ENCODE data around the gene PLOD1.
"Not testable (repeated sequence)": the region's sequence is repeated elsewhere in the genome, so short reads cannot be mapped to it uniquely, and the experiment has no call there.

Gene PLOD1

GRCh38 chr1:11923069-11923826 is 11.3 kb upstream of the PLOD1 start:
- no peak for DNase-seq (ENCODE audit: low read depth)
- no peak for TF ChIP-seq CTCF (IDR thresholded peaks at IDR 0.05; ENCODE audit: control insufficient read depth, extremely low read depth, insufficient read depth)
- peak overlapping the region; percentile 70; the same call in 1 of the 2 replicates for H3K4me3 ChIP-seq (ENCODE audit: low read depth, low read length)

GRCh38 chr1:11923827-11924113 is 10.7 kb upstream of the PLOD1 start:
- DNase-seq (ENCODE audit: low read depth) = no peak
- H3K4me3 ChIP-seq (ENCODE audit: low read depth, low read length) = peak overlapping the region; percentile 70
- no peak for TF ChIP-seq CTCF (IDR thresholded peaks at IDR 0.05; ENCODE audit: control insufficient read depth, extremely low read depth, insufficient read depth)

- no peak for DNase-seq (ENCODE audit: low read depth)
- TF ChIP-seq CTCF (IDR thresholded peaks at IDR 0.05; ENCODE audit: control insufficient read depth, extremely low read depth, insufficient read depth) = no peak
- peak overlapping the region; percentile 70 for H3K4me3 ChIP-seq (ENCODE audit: low read depth, low read length)
These were observed 10.0 kb upstream of the PLOD1 start for GRCh38 chr1:11924334-11925195.

- H3K4me3 ChIP-seq (ENCODE audit: low read depth, low read length) = peak overlapping the region; percentile 70
- DNase-seq (ENCODE audit: low read depth) = not testable (repeated sequence)
These were observed 9.2 kb upstream of the PLOD1 start for GRCh38 chr1:11925196-11925937.

DNA sequence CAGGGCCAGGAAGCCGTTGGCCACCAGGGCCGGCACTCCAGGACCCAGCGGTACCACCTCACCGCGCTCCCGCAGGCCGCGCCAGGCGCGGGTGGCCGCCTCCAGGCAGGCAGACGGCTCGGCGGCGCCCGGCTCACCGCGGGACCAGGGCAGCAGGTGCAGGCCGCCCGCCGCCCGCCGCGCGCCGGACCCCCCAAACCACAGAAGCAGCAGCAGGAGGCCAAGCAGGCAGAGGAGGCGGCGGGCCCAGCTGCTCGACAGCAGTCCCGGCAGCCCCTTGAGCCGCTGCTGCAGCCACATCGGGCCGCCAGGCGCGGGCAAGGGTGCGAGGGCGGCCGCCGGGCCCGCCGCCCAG is 8.6 kb upstream of the PLOD1 start:
- H3K4me3 ChIP-seq (ENCODE audit: low read depth, low read length) = peak overlapping the region; percentile 70
- no peak for DNase-seq (ENCODE audit: low read depth)
- no peak for TF ChIP-seq CTCF (IDR thresholded peaks at IDR 0.05; ENCODE audit: control insufficient read depth, extremely low read depth, insufficient read depth)

DNA sequence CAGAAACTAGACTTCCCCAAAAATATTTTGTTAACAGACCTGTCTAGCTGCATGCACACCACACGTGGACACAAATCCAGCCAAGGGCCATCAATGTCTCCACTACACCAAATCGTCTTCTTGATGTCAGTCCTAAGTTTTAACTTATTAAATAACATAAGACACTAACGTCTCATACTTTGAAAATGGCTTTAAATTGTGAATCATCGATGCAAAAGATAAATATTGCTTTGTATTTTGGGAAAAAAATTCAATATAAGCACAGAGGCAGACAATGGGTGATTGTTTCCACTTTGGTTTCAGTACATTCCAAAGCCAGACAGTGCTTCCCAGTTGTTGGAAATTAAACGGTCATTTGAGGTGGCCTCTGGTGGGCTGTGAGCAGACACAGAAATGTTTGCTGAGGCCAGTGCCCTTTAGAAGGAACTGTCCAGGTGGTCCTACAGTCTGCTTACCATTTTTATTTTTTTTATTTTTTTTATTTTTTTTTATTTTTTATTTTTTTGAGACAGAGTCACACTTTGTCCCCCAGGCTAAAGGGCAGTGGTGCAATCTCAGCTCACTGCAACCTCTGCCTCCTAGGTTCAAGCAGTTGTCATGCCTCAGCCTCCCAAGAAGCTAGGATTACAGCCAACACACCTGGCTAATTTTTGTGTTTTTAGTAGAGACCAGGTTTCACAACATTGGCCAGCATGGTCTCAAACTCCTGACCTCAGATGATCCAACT is 6.5 kb upstream of the PLOD1 start:
- no peak overlapping the region for H3K4me3 ChIP-seq (ENCODE audit: low read depth, low read length)
- TF ChIP-seq CTCF (IDR thresholded peaks at IDR 0.05; ENCODE audit: control insufficient read depth, extremely low read depth, insufficient read depth) = no peak
- DNase-seq (ENCODE audit: low read depth) = no peak
